HG03045 (cell line): ENCODE data around the gene VIPR1.

Experiments used
- ATAC-seq: cut with Tn5 transposase; IDR thresholded peaks from one replicate; pipeline ENCODE4 v1.9.1; 2021; ENCODE audit warnings: mild to moderate bottlenecking, moderate library complexity; ENCODE audit not compliant: unreplicated experiment

VIPR1 gene

DNA sequence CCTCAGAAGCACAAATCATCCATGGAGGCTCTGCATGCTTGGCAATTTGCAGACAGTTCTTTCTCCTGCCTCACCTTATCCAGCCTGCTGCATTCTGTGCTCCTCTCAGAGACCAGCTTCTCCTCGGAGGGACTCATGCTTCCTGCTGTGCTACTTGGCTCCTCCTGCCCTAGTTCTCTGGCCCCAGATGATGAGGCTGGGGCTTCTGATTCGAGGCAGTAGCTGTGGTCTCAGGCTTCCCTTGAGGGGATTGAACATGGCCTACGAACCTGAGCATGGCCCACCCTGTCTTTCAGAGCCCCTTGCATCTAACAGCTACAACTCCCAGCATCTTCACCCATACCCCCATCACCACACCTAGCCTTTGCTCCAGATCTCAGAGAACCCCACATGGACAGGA is 6.7 kb downstream of the VIPR1 start:
- ATAC-seq: no peak

DNA sequence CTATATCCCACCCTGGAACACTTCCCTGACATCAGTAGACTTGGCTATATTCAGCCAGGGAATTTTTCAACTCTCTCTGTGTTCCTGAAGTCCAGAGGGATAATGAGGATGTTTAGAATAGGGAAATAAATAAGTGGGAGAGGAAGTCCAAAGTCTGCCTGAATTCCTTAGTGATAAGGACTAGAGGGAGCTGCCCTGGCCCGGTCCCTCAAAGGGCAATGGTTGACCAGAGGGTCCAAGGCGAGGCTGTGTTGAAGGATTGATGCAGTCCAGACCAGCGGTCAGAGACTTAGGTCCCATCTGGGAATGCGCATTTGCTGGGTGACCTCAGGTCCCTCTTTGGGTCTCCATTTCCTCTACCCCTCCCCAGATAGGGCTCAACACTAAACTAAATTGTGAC is 7.9 kb downstream of the VIPR1 start:
- ATAC-seq: no peak

DNA sequence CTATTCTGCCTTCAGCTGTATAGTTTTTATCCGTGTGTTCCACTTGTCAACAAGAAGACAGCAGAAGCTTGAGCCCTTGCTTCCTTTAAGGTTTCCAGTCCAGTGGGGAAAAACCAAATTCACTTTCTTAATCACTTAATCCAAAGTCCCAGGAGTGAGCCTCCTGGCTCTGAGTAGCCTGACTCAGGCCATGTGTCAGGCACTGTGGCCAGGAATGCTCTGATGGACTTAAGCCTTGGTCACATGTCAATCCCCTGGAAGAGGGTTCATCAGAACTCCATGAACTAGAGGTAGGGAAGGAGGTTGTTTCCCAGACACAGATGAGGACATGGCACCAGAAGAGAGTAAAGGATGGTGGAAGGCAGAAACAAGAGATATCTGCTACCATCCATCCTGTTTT is 8.8 kb downstream of the VIPR1 start:
- no peak for ATAC-seq

DNA sequence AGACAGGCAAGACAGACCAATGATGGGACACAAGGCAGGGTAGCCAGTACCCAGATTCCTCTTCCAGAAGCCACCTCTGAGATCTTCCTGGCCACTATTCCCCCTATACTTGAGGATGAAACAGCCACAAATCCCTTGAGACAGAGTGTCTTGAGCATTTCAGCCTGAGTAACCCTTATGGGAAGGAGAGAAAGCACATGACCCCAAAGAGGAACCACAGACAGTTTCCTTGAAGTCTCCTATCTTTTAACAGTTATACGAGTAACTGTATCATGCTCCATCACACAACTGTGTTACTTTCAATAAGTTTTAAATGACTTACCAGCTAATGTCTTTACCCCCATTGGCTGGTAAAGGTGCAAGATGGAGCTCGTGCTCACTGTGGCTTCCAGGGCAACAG is 9.3 kb downstream of the VIPR1 start:
- ATAC-seq: no peak

DNA sequence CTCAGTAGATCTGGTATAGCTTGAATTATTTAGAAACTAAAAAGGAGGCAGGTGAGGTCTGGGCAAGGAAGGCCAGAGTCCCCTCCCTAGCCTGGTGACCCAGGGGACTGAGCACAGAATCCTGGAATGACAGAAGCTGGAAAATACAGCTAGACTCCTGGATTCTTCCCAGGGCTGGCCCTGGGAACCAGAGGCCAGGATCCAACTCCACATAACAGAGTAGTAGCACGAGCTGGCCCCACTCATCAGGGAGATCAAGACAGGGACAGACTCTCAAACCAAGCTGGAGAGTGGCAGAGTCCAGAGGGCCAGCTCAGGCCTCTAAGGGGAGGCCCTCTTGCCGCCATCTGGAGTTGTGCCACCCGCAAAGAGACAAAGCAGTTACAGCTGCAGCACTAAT is 10.7 kb downstream of the VIPR1 start:
- ATAC-seq: no peak

DNA sequence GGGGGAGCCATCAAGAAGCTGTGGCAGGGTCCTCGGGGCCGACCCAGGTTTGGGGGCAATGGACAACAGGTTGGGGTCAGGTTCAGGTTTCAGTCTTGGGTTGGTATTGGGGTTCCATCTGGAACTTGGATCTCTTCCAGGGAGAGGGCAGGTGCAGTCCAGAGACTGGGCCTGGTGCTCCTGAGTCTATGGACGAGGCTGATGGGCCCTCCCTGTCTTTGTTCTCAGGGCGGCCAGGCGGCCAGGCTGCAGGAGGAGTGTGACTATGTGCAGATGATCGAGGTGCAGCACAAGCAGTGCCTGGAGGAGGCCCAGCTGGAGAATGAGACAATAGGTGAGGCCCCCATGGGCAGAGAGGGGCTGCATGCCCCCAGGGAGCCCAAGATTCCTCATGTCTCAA is 11.1 kb downstream of the VIPR1 start:
- ATAC-seq: no peak

DNA sequence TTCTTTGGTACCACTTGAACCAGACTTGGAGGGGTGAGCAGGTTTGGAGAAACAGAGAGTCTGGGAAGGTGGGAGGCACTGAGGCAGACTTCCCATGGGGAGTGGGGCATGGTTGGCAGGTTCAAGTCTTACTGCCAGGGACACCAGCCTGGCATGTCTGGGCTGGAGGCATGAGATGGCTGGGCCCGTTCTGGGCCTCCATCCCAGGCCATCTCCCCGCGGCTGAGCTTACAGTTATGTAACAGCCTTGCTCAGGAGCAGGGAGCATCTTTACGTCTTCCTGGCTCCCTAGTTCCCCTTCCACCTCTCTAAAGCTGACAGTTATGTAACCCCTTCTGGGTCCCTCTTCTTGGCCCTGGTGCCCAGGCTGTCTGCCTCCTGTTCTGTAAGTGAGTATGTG is 12.4 kb downstream of the VIPR1 start:
- ATAC-seq: no peak

DNA sequence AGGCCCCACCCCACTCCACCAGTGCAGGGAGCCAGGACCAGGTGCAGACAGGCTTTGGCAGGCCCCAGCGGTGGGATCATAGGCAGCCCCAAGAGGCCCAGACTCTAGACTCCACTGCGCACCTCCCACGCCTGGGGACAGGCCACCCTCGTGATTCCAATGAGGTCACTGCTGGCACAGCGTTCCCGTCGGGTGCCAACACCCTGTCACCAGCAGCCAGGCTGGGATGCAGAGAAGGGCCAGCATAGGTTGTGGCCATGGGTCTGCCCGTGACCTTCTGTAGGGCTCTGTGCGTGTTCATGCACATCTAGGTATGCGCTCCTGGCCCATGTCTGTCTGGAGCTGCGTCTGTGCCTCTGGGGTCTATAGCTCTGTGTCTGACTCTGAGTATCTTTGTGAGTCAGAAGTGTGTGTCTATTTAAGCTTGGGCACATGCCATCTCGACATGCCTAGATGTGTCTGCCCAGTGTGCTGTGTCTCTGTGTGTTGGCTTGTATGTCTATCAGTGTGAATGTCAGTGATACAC is 13.0 kb downstream of the VIPR1 start:
- no peak for ATAC-seq

DNA sequence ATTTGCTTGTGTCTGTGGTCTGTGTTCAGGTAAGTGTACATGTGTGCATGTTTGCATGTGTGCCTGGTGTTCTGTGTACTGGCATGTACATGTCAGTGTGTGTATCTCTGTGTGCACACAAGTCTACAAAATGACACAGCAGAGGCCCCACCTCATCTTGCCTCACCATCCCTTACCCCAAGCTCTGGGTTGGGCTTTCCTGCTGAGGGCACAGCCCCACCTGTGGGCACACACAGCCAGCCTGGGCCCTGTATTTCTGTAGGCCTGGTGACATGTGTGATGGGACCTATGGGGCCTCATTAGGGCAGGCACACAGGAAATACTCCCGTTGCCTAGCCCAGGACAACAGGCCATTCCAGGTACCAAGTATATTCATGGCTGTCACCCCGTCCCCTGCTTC is 13.5 kb downstream of the VIPR1 start:
- ATAC-seq: no peak

DNA sequence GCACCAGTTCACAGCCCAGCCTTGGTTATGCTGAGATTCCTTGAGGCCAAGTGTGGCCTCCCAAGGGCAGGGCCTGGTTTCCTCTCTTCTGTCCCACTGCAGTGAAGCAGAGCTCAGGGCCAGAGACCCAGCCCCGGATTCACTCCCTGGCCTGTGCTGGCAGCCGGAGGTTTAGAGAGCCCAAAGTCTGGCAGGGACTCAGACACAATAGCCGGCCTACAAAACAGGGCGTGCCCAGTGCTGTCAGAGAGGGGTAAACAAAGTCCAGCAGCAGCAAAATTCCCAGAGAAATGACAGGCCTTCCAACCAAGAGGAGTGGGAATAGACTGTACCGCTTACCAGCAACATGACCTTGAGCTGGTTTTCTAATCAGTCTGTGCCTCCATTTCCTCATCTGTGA is 14.0 kb downstream of the VIPR1 start:
- ATAC-seq: no peak

DNA sequence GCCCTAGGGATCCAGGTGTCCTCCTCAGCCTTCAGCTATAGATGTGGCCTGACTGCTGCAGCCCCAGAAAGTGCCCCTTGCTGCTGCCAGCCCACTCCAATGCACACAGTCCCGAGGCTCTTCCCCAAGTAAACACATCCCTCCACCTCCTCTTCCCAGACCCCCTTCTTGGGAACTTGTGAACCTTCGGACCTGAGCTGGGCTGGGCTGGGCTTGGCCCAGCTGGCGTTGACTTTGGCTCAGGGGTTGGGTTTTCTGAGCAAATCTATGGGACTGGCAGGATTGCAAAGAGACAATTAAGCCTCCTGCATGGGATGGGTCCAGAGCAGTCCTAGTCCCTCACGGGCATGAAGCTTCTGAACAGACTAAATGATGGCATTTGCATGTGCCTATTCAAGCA is 14.7 kb downstream of the VIPR1 start:
- no peak for ATAC-seq

DNA sequence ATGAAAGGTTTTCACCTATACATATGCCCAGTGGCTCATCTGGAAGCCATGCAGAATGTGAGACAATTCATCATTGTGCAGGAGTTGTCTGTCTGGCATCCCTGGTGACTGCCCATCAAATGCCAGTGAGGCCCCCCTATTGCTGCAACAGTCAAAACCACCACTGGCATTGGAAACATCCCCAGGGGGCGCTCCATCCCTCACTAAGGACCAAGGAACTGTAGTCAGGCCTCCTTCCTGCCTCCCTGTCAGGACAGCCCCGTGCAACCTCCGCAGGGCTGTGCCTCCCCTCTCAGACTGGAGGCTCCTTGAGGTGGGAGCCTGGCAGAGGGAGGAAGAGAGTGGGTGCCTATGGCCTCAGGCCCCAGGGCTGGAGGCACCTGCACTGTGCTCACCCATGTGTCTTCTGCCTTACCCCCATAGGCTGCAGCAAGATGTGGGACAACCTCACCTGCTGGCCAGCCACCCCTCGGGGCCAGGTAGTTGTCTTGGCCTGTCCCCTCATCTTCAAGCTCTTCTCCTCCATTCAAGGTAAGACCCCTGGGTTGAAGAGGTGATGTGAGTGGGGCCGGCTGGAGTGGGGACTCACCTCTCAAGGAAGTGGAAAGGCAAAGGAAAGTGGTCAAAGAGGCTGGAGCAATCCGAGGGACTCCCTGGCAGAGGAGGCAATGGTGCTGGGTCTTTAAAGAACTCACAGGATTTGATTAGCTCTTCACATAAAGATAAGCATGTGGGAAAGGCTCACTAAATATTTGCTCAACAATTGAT is 16.5 kb downstream of the VIPR1 start:
- no peak for ATAC-seq

DNA sequence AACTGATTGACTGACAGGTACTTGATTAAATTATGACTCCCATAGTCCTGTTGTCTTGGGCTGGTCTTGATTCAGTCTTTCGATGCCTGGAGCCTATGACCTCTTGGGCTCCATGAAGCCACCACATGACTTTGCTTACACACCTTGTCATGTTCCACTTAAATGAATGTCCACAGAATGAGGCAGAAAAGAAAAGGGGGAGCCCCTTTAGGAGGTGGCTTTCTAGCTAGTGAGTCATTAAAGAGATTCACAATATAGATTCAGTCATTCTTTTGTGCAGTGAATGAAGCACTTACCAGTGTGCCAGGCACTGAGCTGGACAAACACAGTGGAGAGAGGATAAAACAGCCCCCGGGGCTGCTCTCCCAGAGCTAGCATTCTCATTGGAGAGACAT is 17.1 kb downstream of the VIPR1 start:
- no peak for ATAC-seq

DNA sequence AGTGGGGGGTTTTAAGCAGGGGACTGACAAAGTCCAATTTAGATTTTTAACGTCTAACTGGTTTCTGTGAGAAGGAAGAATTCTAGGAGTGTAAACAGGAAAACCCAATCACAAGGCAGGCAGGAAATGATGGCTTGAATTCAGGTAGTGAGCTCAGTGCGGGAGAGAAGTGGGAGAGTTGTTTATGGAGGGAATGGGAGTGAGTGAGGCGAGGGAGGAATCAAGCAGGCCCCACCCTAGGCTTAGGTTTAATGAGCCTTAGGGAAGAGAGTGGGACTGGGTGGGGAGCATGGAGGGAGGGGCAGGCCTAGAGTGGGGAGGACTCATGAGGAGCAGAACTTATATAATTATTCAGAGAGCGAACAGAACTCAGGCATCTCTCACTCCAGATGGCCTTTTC is 17.9 kb downstream of the VIPR1 start:
- ATAC-seq: no peak

DNA sequence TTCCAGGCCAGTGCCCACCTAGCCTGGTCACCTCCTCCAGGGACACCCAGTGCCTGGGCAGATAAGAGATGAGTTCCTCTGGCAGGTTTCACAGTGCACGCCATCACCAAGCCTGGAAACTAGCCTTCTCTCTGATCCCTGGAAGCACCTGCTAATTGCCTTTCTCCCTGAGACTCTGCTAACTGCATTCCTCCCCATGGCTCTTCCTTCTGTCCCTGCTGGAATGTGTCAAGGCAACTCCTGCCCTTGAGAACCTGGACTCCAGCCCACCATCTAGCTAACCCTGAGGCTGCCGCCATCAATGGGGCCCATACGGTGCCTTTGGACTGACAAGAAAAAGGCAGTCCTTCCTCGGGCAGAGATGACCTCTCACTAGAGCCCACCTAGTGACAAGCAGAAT is 18.5 kb downstream of the VIPR1 start:
- no peak for ATAC-seq

DNA sequence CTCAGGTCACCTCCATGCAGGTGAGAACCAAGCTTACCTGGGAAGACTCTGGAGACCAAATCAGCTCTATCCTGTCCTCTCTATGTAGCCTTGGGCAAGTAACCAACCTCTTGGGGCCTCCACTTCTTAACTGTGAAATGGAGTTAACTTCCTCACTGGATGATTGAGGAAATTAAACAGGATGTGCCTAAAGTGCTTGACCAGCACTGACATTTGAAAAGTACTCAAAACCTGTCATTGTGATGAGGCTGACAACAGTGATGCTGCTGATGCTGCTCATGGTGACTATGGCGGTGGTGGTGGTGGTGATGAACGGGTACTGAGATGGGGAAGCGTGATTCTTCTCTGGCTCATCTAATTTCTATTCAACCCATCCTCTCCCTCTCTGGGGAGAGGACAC is 22.3 kb downstream of the VIPR1 start:
- ATAC-seq: no peak

DNA sequence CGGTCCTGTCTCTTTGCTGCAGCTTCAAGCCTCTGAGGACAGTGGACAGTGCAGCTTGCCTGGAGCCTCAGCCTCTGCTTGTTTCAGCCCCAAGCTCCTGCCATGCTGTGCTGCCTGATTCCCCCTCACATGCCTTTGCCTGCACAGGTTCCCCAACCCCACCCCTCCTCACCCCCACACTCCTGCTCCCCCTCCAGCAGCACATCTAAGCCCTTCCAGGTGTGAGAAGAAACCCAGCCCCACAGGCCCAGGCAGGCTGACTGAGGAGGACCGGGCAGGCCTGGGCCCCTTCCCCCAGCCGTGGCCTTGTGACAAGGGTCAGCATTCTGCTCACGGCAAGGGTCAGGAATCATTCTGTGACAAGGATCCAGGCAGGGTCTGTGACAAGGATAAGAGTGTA is 22.8 kb downstream of the VIPR1 start:
- no peak for ATAC-seq

DNA sequence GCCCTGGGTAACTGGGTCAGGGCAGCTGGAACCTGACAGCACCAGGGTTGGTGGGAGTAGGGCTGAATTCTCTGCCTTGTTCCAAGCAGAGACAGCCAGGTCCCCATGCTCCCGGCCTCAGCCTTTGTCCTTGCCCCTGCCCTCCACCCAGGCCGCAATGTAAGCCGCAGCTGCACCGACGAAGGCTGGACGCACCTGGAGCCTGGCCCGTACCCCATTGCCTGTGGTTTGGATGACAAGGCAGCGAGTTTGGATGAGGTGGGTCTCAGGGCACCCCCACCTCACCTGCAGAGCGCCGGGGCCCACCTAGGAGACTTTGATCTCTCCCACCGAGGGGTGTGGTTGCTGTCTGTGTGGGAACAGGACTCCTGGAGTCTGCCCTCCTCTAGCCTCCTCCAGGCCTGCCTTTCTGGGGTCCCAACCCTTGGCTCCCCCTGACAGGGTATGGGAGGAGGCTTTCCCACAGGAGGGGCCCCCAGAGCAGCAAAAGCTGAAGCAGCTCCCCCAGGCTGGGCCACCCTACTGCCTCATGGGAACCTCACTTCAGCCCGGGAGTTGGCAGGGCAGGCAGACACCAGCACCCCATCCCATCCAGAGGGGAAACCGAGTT is 23.4 kb downstream of the VIPR1 start:
- no peak for ATAC-seq

DNA sequence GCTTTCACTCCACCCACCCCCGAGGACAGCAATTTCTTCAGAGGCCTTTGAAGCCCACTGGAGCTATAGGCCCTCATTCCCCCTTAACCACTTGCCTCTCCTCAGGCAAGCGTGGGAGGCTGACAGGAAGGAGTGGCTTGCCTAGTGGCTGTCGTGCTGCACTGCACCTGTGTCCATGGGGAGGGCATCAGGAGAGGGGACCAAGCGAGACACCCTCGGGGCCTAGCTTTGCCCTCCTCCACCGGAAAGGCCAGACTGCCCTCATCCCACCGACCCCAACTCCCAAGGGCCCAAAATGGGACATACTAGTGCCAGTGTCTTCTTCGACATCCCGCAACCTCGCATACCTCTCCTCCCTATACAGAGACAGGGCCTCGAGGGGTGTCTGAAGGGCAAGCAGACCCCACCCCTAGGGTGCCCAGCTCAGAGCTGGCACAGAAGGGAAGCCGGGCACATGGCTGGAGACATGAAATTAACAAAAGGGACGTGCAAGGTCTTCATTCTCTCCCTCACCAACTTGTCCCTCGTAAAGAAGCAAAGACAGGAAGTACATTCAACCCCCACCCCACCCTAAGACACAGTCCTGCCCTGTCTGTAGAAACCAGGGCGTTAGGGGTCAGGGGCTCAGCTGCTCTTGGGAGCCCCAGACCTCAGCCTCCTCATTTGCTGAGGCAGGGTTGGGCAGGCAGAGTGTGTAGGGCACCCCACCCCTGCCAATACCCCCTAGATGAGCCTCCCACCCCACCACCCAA is 24.3 kb downstream of the VIPR1 start:
- ATAC-seq: no peak

DNA sequence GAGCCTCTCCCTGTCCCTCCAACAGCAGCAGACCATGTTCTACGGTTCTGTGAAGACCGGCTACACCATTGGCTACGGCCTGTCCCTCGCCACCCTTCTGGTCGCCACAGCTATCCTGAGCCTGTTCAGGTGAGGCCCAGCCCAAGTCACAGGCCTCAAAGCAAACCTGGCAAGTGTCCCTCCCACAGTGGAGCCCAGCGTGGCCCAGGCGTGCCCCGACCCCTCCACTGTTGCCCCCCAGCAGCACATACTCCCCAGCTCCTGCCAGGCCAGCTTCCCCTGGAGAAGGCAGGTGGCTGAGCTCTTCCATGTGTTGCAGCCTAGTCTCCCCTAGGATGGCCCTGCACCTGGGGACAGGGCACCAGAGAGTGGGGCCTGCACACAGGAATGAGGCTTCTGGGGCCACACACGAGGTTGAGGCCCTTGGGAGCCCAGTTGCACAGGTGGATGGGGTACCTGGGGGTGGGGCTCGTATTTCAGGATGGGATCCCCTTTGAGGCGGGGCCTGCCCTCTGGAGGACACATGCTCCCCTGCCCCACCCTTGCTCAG is 25.0 kb downstream of the VIPR1 start:
- ATAC-seq: no peak

DNA sequence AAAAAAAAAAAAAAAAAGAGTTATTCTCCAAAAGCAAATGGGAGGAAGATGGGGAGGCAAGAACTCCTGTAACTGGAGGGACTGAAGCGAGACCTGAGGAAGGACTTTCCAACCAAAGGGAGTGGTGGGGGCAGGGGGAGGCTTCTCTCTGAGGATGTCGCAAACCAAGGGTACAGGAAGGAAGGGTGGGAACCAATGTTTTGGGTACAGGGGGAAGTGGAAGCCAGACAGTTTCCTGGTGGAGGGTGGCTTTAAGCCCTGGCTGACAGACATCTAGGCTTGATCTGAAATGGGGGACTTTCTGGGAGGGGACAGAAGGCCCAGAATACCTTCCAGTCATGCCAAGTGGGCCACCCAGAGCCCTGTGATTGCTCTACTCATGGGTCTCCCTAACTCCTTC is 27.0 kb downstream of the VIPR1 start:
- no peak for ATAC-seq

DNA sequence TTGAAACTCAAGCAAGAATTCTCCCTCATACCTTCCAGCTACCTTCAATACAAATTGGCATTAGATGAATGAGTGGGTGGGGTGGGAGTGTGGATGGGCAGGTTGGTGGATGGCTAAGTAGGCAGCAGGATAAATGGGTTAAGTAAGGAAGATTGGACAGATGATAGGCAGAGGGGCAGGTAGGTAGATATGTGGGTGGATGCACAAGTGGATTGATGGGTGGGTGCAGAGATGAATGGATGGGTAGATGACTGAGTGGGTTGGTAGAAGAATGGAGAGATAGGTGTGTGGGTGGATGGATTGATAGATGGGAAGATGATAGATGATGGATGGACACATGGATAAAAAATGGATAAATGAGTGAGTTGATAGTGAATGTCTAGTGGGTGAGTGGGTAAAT is 27.6 kb downstream of the VIPR1 start:
- ATAC-seq: no peak
